Activated naive CD8-positive, alpha-beta T cell (primary cell): ENCODE measurements around the gene FBXW4.

Experiments used
- H3K27ac Mint-ChIP-seq: one replicate; pipeline ENCODE4 v1.8.0; 2021; ENCODE audit warnings: mixed read lengths
- H3K27me3 Mint-ChIP-seq: one replicate; pipeline ENCODE4 v1.8.0; 2021; ENCODE audit warnings: mixed read lengths
- H3K36me3 Mint-ChIP-seq: one replicate; pipeline ENCODE4 v1.8.0; 2021; ENCODE audit warnings: mixed read lengths
- H3K4me1 Mint-ChIP-seq: one replicate; pipeline ENCODE4 v1.8.0; 2021; ENCODE audit warnings: low read depth, mixed read lengths
- H3K4me3 Mint-ChIP-seq: one replicate; pipeline ENCODE4 v1.8.0; 2021; ENCODE audit warnings: mild to moderate bottlenecking, mixed read lengths
- H3K9me3 Mint-ChIP-seq: one replicate; pipeline ENCODE4 v1.8.0; 2021; ENCODE audit warnings: low read depth, mixed read lengths

FBXW4 gene

DNA sequence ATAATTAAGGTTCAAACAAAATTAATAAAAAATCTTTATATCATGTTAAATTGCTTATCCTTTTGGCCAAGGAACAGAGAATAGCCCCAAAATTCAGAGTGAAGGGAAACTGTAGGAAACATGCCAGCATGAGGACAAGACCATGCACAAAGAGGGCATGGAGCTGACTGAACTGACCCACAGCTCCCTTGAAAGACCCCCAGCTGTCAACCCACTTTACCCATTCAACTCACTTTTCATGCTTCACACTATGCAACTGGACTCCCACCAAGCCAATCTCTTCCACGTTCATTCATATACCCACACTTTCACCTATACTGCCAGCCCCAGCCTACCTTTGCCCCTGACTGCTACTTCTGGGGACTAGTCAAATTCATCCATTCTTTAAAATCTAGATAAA lies 10.2 kb downstream of the FBXW4 start:
- Mint-ChIP-seq H3K27me3 (no peaks in the 10 kb centered on the region), H3K9me3 (no peaks in the 10 kb centered on the region), H3K4me1 (peaks cover 72% of the 10 kb centered on the region), H3K27ac (no peak overlapping the region), H3K4me3 (no peak overlapping the region), H3K36me3 (peaks cover 4% of the 10 kb centered on the region)

DNA sequence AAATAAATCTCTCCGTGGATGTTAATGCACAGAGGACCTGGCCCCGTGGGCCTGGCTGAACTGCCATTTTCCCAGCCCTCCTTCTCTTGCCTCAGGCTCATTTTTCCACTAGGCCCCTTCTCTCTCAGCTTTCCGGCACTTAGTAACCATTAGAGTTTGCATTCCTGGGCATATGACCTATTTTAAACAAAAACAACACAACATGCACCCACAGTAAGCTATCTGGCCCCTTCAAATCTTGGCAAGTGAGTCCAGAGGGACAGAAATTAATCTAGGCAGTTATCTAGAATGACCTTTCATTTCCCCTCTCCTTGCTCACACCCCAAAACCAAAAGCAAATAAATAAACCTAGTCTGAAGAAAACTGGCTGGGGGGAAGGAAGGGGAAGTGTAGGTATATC lies 11.7 kb downstream of the FBXW4 start:
- Mint-ChIP-seq H3K4me3 (no peak overlapping the region), H3K27me3 (no peaks in the 10 kb centered on the region), H3K9me3 (no peaks in the 10 kb centered on the region), H3K4me1 (peaks cover 58% of the 10 kb centered on the region), H3K36me3 (peaks cover 2% of the 10 kb centered on the region), H3K27ac (no peak overlapping the region)

- Mint-ChIP-seq H3K9me3 (no peaks in the 10 kb centered on the region), H3K4me1 (peaks cover 48% of the 10 kb centered on the region), H3K27ac (no peak overlapping the region), H3K36me3 (peaks cover 4% of the 10 kb centered on the region), H3K4me3 (no peak overlapping the region), H3K27me3 (no peaks in the 10 kb centered on the region)
Measured at GRCh38 chr10:101682172-101682825, 12.7 kb downstream of the FBXW4 start.

DNA sequence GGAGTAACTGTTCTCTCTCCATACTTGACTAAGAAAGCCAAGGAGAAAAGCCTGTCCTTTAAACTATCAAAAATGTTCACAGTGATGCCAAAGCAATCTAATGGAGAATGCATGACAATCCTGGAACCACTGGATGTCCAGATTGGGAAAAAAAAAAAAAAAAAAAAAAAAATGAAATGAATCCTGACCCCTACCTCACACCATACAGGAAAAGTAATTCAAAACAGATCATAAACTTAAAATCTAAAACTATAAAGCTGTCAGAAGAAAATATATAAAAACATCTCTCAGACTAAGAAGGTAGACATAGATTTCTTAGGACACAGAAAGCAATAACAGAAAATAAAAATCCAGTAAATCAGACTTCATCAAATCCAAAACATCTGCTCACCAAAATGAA lies 18.4 kb downstream of the FBXW4 start:
- Mint-ChIP-seq H3K4me3 (peak overlapping the region; percentile 14), H3K4me1 (peaks cover 5% of the 10 kb centered on the region), H3K9me3 (peaks cover 7% of the 10 kb centered on the region), H3K27ac (no peak overlapping the region), H3K36me3 (peaks cover 15% of the 10 kb centered on the region), H3K27me3 (no peaks in the 10 kb centered on the region)

GRCh38 chr10:101675115-101675514 lies 19.9 kb downstream of the FBXW4 start:
- H3K36me3 Mint-ChIP-seq, result peaks cover 22% of the 10 kb centered on the region
- no peaks in the 10 kb centered on the region for H3K27me3 Mint-ChIP-seq
- H3K4me3 Mint-ChIP-seq, result no peak overlapping the region
- peaks cover 7% of the 10 kb centered on the region for H3K9me3 Mint-ChIP-seq
- H3K27ac Mint-ChIP-seq, result no peak overlapping the region
- peaks cover 9% of the 10 kb centered on the region for H3K4me1 Mint-ChIP-seq

- Mint-ChIP-seq H3K27ac (no peak overlapping the region), H3K36me3 (peaks cover 28% of the 10 kb centered on the region), H3K27me3 (no peaks in the 10 kb centered on the region), H3K4me3 (no peak overlapping the region), H3K9me3 (peaks cover 7% of the 10 kb centered on the region), H3K4me1 (peaks cover 9% of the 10 kb centered on the region)
Measured at GRCh38 chr10:101672536-101672935, 22.4 kb downstream of the FBXW4 start.

DNA sequence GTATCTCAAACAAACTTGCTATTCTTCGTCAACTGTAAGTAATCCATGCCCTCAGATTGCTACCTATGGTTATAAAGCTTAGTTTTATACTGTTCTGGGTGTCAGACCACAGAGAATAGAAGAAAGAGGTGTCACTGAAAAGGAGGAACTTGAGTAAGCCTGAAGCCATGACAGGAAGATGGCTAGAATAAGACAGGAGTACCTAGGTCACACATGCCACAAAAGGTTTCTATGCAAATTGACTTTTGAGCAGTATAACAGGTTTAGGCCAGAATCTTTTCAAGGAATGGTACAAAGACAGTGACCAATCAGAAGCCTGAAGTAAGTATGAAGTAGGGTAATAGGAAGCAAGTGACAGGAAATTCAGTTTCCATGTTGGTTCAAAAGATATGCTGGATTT lies 23.5 kb downstream of the FBXW4 start:
- H3K4me3 Mint-ChIP-seq, result no peak overlapping the region
- H3K27ac Mint-ChIP-seq, result no peak overlapping the region

DNA sequence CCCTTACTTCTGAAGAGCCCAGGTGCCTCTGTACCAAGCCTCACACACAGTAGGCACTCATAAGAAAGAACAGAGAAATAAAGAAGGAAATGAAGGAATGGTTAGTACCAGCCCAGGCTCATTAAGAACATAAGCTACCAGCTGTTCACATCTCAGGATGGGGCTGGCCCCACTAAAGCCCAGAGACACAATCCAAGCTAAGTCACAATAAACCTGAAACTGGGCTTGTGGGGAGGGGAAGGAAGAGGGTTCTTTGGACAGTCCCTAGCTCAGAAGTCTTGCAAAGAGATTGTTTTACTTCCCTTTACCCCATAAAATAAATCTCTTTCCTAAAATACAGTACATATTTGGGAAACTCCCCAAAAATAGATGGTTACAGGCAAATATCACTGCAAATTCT lies 24.3 kb downstream of the FBXW4 start:
- Mint-ChIP-seq H3K9me3 (no peaks in the 10 kb centered on the region), H3K4me1 (peaks cover 6% of the 10 kb centered on the region), H3K27ac (no peak overlapping the region), H3K36me3 (peaks cover 18% of the 10 kb centered on the region), H3K4me3 (no peak overlapping the region), H3K27me3 (no peaks in the 10 kb centered on the region)

More for the DNA sequence above, 23.5 kb downstream of the FBXW4 start:
- H3K27me3 Mint-ChIP-seq, result no peaks in the 10 kb centered on the region
- no peaks in the 10 kb centered on the region for H3K9me3 Mint-ChIP-seq
- peaks cover 9% of the 10 kb centered on the region for H3K4me1 Mint-ChIP-seq
- peaks cover 21% of the 10 kb centered on the region for H3K36me3 Mint-ChIP-seq

- Mint-ChIP-seq H3K9me3 (no peaks in the 10 kb centered on the region), H3K27ac (no peak overlapping the region)
Measured at GRCh38 chr10:101669181-101669580, 25.8 kb downstream of the FBXW4 start.

GRCh38 chr10:101668566-101668965 lies 26.4 kb downstream of the FBXW4 start:
- Mint-ChIP-seq H3K4me3 (no peak overlapping the region), H3K9me3 (no peaks in the 10 kb centered on the region), H3K27ac (no peak overlapping the region), H3K27me3 (no peaks in the 10 kb centered on the region), H3K4me1 (peaks cover 9% of the 10 kb centered on the region), H3K36me3 (peaks cover 16% of the 10 kb centered on the region)

More at GRCh38 chr10:101669181-101669580, 25.8 kb downstream of the FBXW4 start:
- Mint-ChIP-seq H3K4me3 (no peak overlapping the region), H3K4me1 (peaks cover 6% of the 10 kb centered on the region), H3K36me3 (peaks cover 16% of the 10 kb centered on the region), H3K27me3 (no peaks in the 10 kb centered on the region)

DNA sequence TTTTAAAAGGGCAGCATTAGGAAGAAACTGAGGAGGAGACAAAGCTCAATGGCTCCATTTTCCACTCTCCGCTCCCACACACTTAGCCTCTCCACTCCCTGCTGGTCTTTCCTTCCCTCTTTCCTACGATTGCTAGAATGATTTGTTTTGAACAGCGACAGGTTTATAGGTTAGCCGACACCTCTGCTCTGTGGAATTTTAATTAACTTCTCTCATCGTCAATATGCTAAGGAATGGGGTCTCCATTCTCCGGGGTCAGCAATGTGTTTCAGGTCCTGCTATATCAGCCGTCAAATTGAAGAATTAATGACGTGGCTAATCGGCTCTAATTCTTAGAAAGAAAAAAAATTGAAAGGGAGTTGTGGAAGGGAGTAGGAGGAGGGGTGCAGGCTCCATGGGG lies 28.9 kb downstream of the FBXW4 start:
- Mint-ChIP-seq H3K27me3 (no peaks in the 10 kb centered on the region), H3K27ac (no peak overlapping the region)

GRCh38 chr10:101663097-101663496 lies 31.9 kb downstream of the FBXW4 start:
- no peaks in the 10 kb centered on the region for H3K27me3 Mint-ChIP-seq
- peaks cover 7% of the 10 kb centered on the region for H3K4me1 Mint-ChIP-seq
- H3K27ac Mint-ChIP-seq, result no peak overlapping the region
- peaks cover 5% of the 10 kb centered on the region for H3K36me3 Mint-ChIP-seq
- no peak overlapping the region for H3K4me3 Mint-ChIP-seq
- H3K9me3 Mint-ChIP-seq, result no peaks in the 10 kb centered on the region

More for the DNA sequence above, 28.9 kb downstream of the FBXW4 start:
- Mint-ChIP-seq H3K9me3 (no peaks in the 10 kb centered on the region), H3K4me1 (peaks cover 9% of the 10 kb centered on the region), H3K36me3 (peaks cover 16% of the 10 kb centered on the region), H3K4me3 (no peak overlapping the region)

GRCh38 chr10:101660256-101660655 lies 34.7 kb downstream of the FBXW4 start:
- H3K4me3 Mint-ChIP-seq, result no peak overlapping the region
- H3K4me1 Mint-ChIP-seq, result peaks cover 10% of the 10 kb centered on the region
- no peak overlapping the region for H3K27ac Mint-ChIP-seq
- H3K36me3 Mint-ChIP-seq, result peaks cover 6% of the 10 kb centered on the region
- H3K27me3 Mint-ChIP-seq, result no peaks in the 10 kb centered on the region
- H3K9me3 Mint-ChIP-seq, result no peaks in the 10 kb centered on the region

DNA sequence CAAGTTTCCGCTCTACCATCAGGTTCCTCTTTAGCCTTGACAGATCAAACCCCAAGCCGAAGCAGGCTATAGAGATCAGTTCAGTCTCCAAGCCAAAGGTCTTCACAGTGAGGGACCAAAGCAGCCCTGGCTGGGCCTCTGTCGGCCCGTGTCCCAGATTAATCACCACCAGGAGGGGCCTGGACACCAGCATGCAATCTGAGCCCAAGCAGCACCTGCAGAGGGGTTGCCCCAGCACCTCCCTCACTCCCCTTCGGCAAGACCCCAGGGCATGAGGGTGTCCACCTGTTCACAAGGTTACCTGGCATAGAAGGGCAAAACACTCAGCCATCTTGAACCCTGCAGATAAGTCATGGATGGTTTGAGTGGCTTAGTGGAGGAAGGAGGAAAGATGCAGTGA lies 36.0 kb downstream of the FBXW4 start:
- Mint-ChIP-seq H3K27me3 (no peaks in the 10 kb centered on the region), H3K4me1 (peaks cover 10% of the 10 kb centered on the region), H3K27ac (no peak overlapping the region), H3K36me3 (peaks cover 6% of the 10 kb centered on the region), H3K9me3 (no peaks in the 10 kb centered on the region), H3K4me3 (no peak overlapping the region)

GRCh38 chr10:101656890-101657289 lies 38.1 kb downstream of the FBXW4 start:
- no peaks in the 10 kb centered on the region for H3K27me3 Mint-ChIP-seq
- H3K4me1 Mint-ChIP-seq, result peaks cover 7% of the 10 kb centered on the region
- H3K4me3 Mint-ChIP-seq, result no peak overlapping the region
- H3K27ac Mint-ChIP-seq, result no peak overlapping the region
- no peaks in the 10 kb centered on the region for H3K9me3 Mint-ChIP-seq
- H3K36me3 Mint-ChIP-seq, result peaks cover 6% of the 10 kb centered on the region

- no peaks in the 10 kb centered on the region for H3K9me3 Mint-ChIP-seq
- peaks cover 4% of the 10 kb centered on the region for H3K4me1 Mint-ChIP-seq
- no peak overlapping the region for H3K4me3 Mint-ChIP-seq
- H3K27ac Mint-ChIP-seq, result no peak overlapping the region
- H3K27me3 Mint-ChIP-seq, result no peaks in the 10 kb centered on the region
- peaks cover 6% of the 10 kb centered on the region for H3K36me3 Mint-ChIP-seq
Measured at GRCh38 chr10:101655570-101655969, 39.4 kb downstream of the FBXW4 start.
